ENCODE data around the gene H6PD.

Gene H6PD

GRCh38 chr1:9234223-9235095, at the start of gene H6PD:
Gene H6PD, plus strand, starts transcription at chr1:9234774. Its CDS starts 10,161 bp downstream, at chr1:9244935.
- DNase-seq (ENCODE audit: low spot score) = peak; percentile 51

GRCh38 chr1:9186082-9186859, 48.3 kb upstream of the H6PD start:
- DNase-seq (ENCODE audit: low spot score) = no peak

- DNase-seq (ENCODE audit: low spot score) = no peak
Observed at GRCh38 chr1:9187004-9187403, 47.6 kb upstream of the H6PD start.

GRCh38 chr1:9190234-9190633, 44.3 kb upstream of the H6PD start:
- no peak for DNase-seq (ENCODE audit: low spot score)

GRCh38 chr1:9191231-9191630, 43.3 kb upstream of the H6PD start:
- DNase-seq (ENCODE audit: low spot score) = no peak

- DNase-seq (ENCODE audit: low spot score) = no peak
Observed at GRCh38 chr1:9192578-9193232, 41.9 kb upstream of the H6PD start.

- no peak for DNase-seq (ENCODE audit: low spot score)
Observed at GRCh38 chr1:9193233-9193625, 41.3 kb upstream of the H6PD start.

GRCh38 chr1:9194024-9194423, 40.5 kb upstream of the H6PD start:
- DNase-seq (ENCODE audit: low spot score) = no peak

GRCh38 chr1:9195651-9196050, 38.9 kb upstream of the H6PD start:
- no peak for DNase-seq (ENCODE audit: low spot score)

GRCh38 chr1:9196129-9197040, 38.2 kb upstream of the H6PD start:
- DNase-seq (ENCODE audit: low spot score) = peak; percentile 65

GRCh38 chr1:9197186-9198099, 37.1 kb upstream of the H6PD start:
- no peak for DNase-seq (ENCODE audit: low spot score)

- no peak for DNase-seq (ENCODE audit: low spot score)
Observed at GRCh38 chr1:9198538-9199361, 35.8 kb upstream of the H6PD start.

- no peak for DNase-seq (ENCODE audit: low spot score)
Observed at GRCh38 chr1:9200441-9200840, 34.1 kb upstream of the H6PD start.

GRCh38 chr1:9201401-9202239, 33.0 kb upstream of the H6PD start:
- no peak for DNase-seq (ENCODE audit: low spot score)

GRCh38 chr1:9202240-9202870, 32.2 kb upstream of the H6PD start:
- DNase-seq (ENCODE audit: low spot score) = no peak

GRCh38 chr1:9203511-9203982, 31.0 kb upstream of the H6PD start:
- DNase-seq (ENCODE audit: low spot score) = no peak

- DNase-seq (ENCODE audit: low spot score) = no peak
Observed at GRCh38 chr1:9204156-9204720, 30.3 kb upstream of the H6PD start.

GRCh38 chr1:9207086-9207485, 27.5 kb upstream of the H6PD start:
- no peak for DNase-seq (ENCODE audit: low spot score)
